Ascending aorta (tissue), 2 donors: ENCODE measurements around the gene GRIN2C. TPM values are rescaled to one million over a fixed set of nuclear protein-coding genes. Genes with fewer than 3 reads are reported as not detected.

ENCODE experiments used
- DNase-seq, 2 donors: peaks; one replicate each; pipeline ENCODE4 v3.0.0-alpha.2; 2019; ENCODE audit warnings: low spot score in 2 of 2
- H3K27ac ChIP-seq, 2 donors: fragments of 200-600 bp; sonication (generic); one replicate each; pipeline ENCODE4 v1.5.1; 2016 to 2017; ENCODE audit warnings: mild to moderate bottlenecking in 1 of 2
- H3K27me3 ChIP-seq: fragments of 200-600 bp; sonication (generic); one replicate; pipeline ENCODE4 v1.5.1; 2017
- H3K36me3 ChIP-seq, 2 donors: fragments of 200-600 bp; sonication (generic); one replicate each; pipeline ENCODE4 v1.5.1; 2016
- H3K4me1 ChIP-seq, 2 donors: fragments of 200-600 bp; sonication (generic); one replicate each; pipeline ENCODE4 v1.5.1; 2016 to 2017; ENCODE audit warnings: mild to moderate bottlenecking in 1 of 2
- H3K4me3 ChIP-seq, 2 donors: fragments of 200-600 bp; sonication (generic); one replicate each; pipeline ENCODE4 v1.5.1; 2016 to 2017; ENCODE audit warnings: mild to moderate bottlenecking in 1 of 2
- H3K9me3 ChIP-seq, 2 donors: fragments of 200-600 bp; sonication (generic); one replicate each; pipeline ENCODE4 v1.5.1; 2016
- CTCF ChIP-seq, 3 experiments: fragments of 200-600 bp in 2 of 3; fragments of 450-650 bp in 1 of 3; sonication (generic) in 2 of 3; IDR thresholded peaks; one replicate each; pipeline ENCODE4 v1.5.1; 2016 to 2019; ENCODE audit warnings: antibody characterized with exemption in 3 of 3, mild to moderate bottlenecking in 1 of 3, moderate library complexity in 1 of 3
- intact Hi-C: fragments of 100-400 bp; cut with DNase I; formaldehyde crosslinking; loops from one replicate; pipeline ENCODE4 v1.15.1; 2023
- total RNA-seq: library from RNA; depleted of rRNA; stranded (reverse); fragments of >200 nt; gene quantifications from one replicate; pipeline ENCODE4 v1.1.0, GENCODE V29; 2016

GRIN2C gene
- total RNA-seq, 1 donor from 2014 or later = not detected

- no peaks in the 10 kb centered on the region for H3K9me3 ChIP-seq
- no peaks in the 10 kb centered on the region for H3K36me3 ChIP-seq
- peak overlapping the region; percentile 64 to 66 for H3K4me3 ChIP-seq
- H3K4me1 ChIP-seq = peaks cover 0 to 6% of the 10 kb centered on the region in 2 donors
- H3K27me3 ChIP-seq = no peaks in the 10 kb centered on the region
- H3K27ac ChIP-seq = no peak overlapping the region
- intact Hi-C loops = loop anchor here (2.0 kb wide), 1 partner anchor 22 kb away; no protein-coding TSS in a partner anchor
- DNase-seq = no peak
- TF ChIP-seq CTCF (IDR thresholded peaks at IDR 0.05) = no peak
These were observed 16.4 kb downstream of the GRIN2C start for GRCh38 chr17:74843352-74843627.

GRCh38 chr17:74842599-74843351 lies 16.9 kb downstream of the GRIN2C start:
- H3K4me1 ChIP-seq = peaks cover 0 to 6% of the 10 kb centered on the region in 2 donors
- peak overlapping the region; percentile 64 to 66 for H3K4me3 ChIP-seq
- intact Hi-C loops = loop anchor here (2.0 kb wide), 1 partner anchor 22 kb away; no protein-coding TSS in a partner anchor
- no peaks in the 10 kb centered on the region for H3K9me3 ChIP-seq
- DNase-seq = peak in 1 of 2 donors; percentile 72
- no peak overlapping the region for H3K27ac ChIP-seq
- TF ChIP-seq CTCF (IDR thresholded peaks at IDR 0.05) = peak; percentile 49 to 73 (median 59)
- H3K27me3 ChIP-seq = no peaks in the 10 kb centered on the region
- H3K36me3 ChIP-seq = no peaks in the 10 kb centered on the region

- intact Hi-C loops = loop anchor here (2.0 kb wide), 1 partner anchor 23 kb away; no protein-coding TSS in a partner anchor
- H3K27me3 ChIP-seq = no peaks in the 10 kb centered on the region
- no peak for DNase-seq
- peaks cover 0 to 6% of the 10 kb centered on the region in 2 donors for H3K4me1 ChIP-seq
- peak overlapping the region; percentile 64 to 66 for H3K4me3 ChIP-seq
- no peak for TF ChIP-seq CTCF (IDR thresholded peaks at IDR 0.05)
- no peaks in the 10 kb centered on the region for H3K9me3 ChIP-seq
- H3K36me3 ChIP-seq = no peaks in the 10 kb centered on the region
- H3K27ac ChIP-seq = no peak overlapping the region
These were observed 17.5 kb downstream of the GRIN2C start for GRCh38 chr17:74842146-74842598.

- Histone ChIP-seq H3K27ac (no peak overlapping the region), H3K4me1 (peaks cover 0 to 6% of the 10 kb centered on the region in 2 donors), H3K36me3 (peaks cover 0 to 4% of the 10 kb centered on the region in 2 donors), H3K27me3 (no peaks in the 10 kb centered on the region), H3K9me3 (no peaks in the 10 kb centered on the region), H3K4me3 (no peak overlapping the region)
- intact Hi-C loops = no loop called here
- peak in 1 of 2 donors; percentile 73 for DNase-seq
- TF ChIP-seq CTCF (IDR thresholded peaks at IDR 0.05) = no peak
These were observed 18.6 kb downstream of the GRIN2C start for GRCh38 chr17:74840989-74841666.

- no peak for DNase-seq
- Histone ChIP-seq H3K27me3 (no peaks in the 10 kb centered on the region), H3K4me3 (no peak overlapping the region), H3K36me3 (peaks cover 0 to 8% of the 10 kb centered on the region in 2 donors), H3K9me3 (no peaks in the 10 kb centered on the region), H3K4me1 (peaks cover 0 to 6% of the 10 kb centered on the region in 2 donors), H3K27ac (no peak overlapping the region)
- no peak for TF ChIP-seq CTCF (IDR thresholded peaks at IDR 0.05)
- intact Hi-C loops = no loop called here
These were observed 19.5 kb downstream of the GRIN2C start for GRCh38 chr17:74839990-74840852.
